Astrocyte of the cerebellum (primary cell): ENCODE data around the gene ARL14.

Experiments
- DNase-seq: peaks from one replicate; pipeline ENCODE4 v3.0.0-alpha.2; 2011; ENCODE audit warnings: low read depth
- H3K4me3 ChIP-seq: 2 replicates; pipeline ENCODE4 v1.5.1; 2011; ENCODE audit warnings: mild to moderate bottlenecking, low read depth, low read length, moderate library complexity
- in situ Hi-C: cut with HindIII; loops from 2 replicates; pipeline ENCODE4 v1.10.0; 2017; ENCODE audit warnings: low sequenced_read_pairs
- TF ChIP-seq, protein P1 (sequence below): IDR thresholded peaks from 2 replicates; pipeline ENCODE4 v1.5.1; 2012; ENCODE audit warnings: low read length, low read depth, moderate library complexity, mild to moderate bottlenecking; ENCODE audit errors: missing control alignments

Gene ARL14

DNA sequence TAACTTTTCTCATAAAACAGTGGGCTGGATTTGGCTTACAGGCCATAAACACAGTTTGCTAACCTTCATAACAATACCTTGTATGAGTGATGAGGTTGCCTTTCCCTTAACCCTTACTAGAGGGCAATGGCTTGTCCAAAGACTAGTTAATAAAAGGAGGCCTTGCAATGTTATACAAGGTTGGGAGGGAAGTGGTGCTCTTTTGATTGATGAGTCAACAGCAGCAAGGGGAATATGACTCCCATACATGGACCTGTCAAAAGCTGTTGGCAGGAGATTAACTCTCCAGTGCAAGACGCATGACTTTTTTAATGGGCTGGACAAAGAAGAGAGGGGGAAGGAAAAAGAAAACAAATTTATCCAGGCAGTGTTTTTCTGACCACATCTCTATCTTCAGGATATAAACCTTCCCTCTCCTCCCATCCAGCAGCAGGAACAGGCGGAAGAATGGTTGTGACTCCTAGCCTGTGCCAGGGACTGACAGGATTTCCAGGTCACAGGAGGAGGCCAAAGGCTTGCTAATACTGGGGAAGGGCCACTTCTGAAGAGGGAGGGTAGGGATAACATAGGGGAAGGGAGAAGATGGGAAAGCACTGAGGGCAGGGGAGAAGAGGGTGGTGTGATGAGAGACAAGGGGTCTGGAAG, 35.2 kb upstream of the ARL14 start:
- no peak overlapping the region for H3K4me3 ChIP-seq
- in situ Hi-C loops: no loop called here
- TF ChIP-seq, protein P1, sequence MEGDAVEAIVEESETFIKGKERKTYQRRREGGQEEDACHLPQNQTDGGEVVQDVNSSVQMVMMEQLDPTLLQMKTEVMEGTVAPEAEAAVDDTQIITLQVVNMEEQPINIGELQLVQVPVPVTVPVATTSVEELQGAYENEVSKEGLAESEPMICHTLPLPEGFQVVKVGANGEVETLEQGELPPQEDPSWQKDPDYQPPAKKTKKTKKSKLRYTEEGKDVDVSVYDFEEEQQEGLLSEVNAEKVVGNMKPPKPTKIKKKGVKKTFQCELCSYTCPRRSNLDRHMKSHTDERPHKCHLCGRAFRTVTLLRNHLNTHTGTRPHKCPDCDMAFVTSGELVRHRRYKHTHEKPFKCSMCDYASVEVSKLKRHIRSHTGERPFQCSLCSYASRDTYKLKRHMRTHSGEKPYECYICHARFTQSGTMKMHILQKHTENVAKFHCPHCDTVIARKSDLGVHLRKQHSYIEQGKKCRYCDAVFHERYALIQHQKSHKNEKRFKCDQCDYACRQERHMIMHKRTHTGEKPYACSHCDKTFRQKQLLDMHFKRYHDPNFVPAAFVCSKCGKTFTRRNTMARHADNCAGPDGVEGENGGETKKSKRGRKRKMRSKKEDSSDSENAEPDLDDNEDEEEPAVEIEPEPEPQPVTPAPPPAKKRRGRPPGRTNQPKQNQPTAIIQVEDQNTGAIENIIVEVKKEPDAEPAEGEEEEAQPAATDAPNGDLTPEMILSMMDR: no peak
- DNase-seq: peak; percentile 8

DNA sequence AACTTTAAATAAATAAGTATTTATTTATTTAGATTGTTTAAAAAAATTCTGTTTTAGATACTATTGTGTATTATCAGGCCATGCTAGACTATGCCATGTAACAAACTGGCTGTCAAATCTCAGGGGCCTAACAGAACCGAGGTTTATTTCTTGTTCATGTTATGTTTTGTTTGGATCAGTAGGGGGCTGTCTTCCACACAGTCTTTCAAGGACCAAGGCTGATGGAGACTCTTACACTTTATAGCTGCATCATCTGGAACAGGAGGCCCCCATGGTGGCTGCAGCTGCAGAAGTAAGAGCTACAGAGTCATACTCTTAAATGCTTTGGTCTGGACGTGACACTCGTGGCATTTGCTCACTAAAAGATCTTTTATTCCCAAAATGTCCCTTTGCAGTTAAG, 33.0 kb upstream of the ARL14 start:
- TF ChIP-seq, protein P1: no peak
- in situ Hi-C loops: no loop called here
- no peak overlapping the region for H3K4me3 ChIP-seq
- no peak for DNase-seq

DNA sequence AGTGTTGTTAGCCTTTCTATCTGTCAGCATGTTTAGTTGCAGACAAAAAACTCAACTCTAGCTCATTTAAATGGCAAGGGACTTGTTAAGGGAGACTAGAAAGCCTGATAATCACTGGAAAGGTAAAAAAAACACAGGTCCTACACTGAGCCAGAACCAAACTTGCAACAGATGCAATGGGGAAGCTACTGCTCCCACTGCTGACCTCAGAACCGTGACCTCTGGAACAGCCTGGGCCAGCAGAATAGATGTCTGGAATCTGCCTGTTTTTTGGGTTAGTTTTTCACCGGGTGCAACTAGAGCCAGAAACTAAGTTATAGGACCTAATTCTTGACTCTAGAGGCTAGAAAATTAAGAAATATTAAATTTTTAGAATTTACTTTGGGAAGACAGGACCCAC, 32.5 kb upstream of the ARL14 start:
- DNase-seq: no peak
- TF ChIP-seq, protein P1: no peak
- H3K4me3 ChIP-seq: no peak overlapping the region
- in situ Hi-C loops: no loop called here

DNA sequence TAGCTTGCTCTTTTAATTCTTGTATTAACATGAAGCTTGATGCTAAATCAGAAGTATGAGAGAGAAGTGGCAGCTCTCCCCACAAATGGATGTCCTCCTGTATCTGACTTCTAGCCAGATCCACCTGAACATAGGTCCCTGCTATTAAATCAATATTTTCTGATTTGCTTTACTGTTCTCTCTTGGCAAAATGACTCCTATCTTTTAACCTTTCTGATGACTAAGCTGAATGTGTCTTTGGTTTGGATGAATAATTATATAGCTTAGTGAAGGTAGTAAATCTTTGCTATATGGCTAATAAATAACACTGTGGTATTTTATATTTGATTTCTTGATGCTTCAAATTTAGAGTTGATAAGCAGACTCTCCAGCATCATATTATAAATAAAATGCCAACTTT, 28.3 kb upstream of the ARL14 start:
- in situ Hi-C loops: no loop called here
- TF ChIP-seq, protein P1: no peak
- no peak overlapping the region for H3K4me3 ChIP-seq
- no peak for DNase-seq

DNA sequence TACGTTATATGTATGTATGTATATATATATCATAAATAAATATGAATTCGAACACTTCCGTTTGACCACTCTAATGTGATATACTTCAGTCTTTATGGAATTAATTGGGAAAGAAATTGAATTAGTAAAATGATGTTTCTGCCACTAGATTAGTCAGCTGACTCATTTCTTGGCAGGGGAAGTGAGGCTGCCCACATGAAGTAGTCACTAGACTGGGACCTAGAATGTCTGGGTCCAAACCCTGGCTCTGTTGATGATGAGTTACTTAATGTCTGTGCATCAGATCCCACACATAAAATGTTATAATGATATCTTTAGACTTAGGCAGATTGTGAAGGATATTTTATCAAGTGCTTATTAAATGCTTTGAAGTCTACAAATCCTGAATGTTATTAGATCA, 27.4 kb upstream of the ARL14 start:
- no peak overlapping the region for H3K4me3 ChIP-seq
- no peak for DNase-seq
- in situ Hi-C loops: no loop called here
- TF ChIP-seq, protein P1: no peak

DNA sequence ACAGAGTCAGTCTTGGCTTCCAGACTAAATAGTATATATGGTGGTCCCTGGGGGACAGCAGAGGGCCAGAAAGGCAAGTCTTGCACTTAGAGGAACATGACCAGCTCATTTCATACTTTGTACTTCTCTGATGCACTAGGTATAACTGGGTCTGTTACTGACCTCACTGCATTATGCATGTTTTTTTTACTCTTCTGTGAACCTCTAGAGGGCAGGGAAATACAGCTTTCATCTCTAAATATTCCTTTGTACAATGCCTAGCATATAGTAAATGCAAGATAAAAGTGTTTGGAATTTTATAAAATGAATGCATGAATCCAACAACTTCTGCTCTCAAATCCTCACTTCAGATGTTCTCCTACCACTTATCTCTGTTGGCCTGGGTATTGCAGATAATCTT, 23.4 kb upstream of the ARL14 start:
- TF ChIP-seq, protein P1: peak; percentile 3
- in situ Hi-C loops: no loop called here
- no peak overlapping the region for H3K4me3 ChIP-seq
- DNase-seq: no peak
